Choroid plexus epithelial cell (primary cell): ENCODE results near the gene ADCY2.

Source experiments
- DNase-seq: peaks from one replicate; pipeline ENCODE4 v3.0.0-alpha.2; 2010; ENCODE audit warnings: low read depth
- H3K4me3 ChIP-seq: 2 replicates; pipeline ENCODE4 v1.5.1; 2011; ENCODE audit warnings: low read depth, mild to moderate bottlenecking, control low read depth, low read length, moderate library complexity
- TF ChIP-seq, protein P1 (sequence below): conservative IDR thresholded peaks from 2 replicates; pipeline ENCODE4 v1.5.1; 2011; ENCODE audit warnings: low read depth, mild to moderate bottlenecking, control low read depth, inconsistent platforms, low read length, moderate library complexity

The ADCY2 gene

DNA sequence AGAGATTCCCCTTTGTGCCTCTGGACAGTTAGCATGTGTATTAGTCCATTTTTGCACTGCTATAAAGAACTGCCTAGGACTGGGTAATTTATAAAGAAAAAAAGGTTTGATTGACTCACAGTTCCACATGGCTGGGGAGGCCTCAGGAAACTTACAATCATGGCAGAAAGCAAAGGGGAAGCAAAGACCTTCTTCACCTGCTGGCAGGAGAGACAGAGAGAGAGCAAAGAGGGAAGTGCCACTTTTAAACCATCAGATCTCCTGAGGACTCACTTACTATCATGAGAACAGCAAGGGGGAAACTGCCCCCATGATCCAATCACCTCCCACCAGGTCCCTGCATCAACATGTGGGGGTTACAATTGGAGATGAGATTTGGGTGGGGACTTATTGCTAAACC lies 449.0 kb downstream of the ADCY2 start:
- DNase-seq, result no peak
- no peak overlapping the region for H3K4me3 ChIP-seq
- TF ChIP-seq, protein P1, sequence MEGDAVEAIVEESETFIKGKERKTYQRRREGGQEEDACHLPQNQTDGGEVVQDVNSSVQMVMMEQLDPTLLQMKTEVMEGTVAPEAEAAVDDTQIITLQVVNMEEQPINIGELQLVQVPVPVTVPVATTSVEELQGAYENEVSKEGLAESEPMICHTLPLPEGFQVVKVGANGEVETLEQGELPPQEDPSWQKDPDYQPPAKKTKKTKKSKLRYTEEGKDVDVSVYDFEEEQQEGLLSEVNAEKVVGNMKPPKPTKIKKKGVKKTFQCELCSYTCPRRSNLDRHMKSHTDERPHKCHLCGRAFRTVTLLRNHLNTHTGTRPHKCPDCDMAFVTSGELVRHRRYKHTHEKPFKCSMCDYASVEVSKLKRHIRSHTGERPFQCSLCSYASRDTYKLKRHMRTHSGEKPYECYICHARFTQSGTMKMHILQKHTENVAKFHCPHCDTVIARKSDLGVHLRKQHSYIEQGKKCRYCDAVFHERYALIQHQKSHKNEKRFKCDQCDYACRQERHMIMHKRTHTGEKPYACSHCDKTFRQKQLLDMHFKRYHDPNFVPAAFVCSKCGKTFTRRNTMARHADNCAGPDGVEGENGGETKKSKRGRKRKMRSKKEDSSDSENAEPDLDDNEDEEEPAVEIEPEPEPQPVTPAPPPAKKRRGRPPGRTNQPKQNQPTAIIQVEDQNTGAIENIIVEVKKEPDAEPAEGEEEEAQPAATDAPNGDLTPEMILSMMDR, result no peak

- TF ChIP-seq, protein P1, result no peak
- DNase-seq, result no peak
- H3K4me3 ChIP-seq, result no peak overlapping the region
These were observed 449.6 kb downstream of the ADCY2 start for GRCh38 chr5:7845557-7845956.

GRCh38 chr5:7846327-7846726 lies 450.4 kb downstream of the ADCY2 start:
- H3K4me3 ChIP-seq, result no peak overlapping the region
- TF ChIP-seq, protein P1, result no peak
- DNase-seq, result no peak

DNA sequence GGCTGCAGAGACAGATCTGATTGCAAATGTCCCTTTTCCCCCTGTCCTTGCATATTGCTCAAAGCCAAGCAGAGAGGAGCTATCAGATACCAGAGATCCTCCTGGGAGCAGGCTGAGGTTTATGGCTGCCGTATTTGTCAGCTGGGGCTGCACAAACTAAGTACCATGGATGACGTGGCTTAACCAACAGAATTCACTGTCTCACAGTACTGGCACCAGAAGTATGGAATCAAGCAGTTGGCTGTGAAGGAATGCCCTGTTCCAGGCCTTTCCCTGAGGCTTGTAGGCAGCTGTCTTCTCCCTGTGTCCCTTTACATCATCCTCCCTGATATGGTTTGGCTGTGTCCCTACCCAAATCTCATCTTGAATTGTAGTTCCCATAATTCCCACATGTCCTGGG lies 452.4 kb downstream of the ADCY2 start:
- no peak for DNase-seq
- TF ChIP-seq, protein P1, result no peak
- no peak overlapping the region for H3K4me3 ChIP-seq

GRCh38 chr5:7849681-7850394 lies 453.9 kb downstream of the ADCY2 start:
- TF ChIP-seq, protein P1, result peak; percentile 29
- H3K4me3 ChIP-seq, result peak overlapping the region; percentile 44
- no peak for DNase-seq

- TF ChIP-seq, protein P1, result peak; percentile 63
- peak within 1 kb of the TSS; percentile 65 for H3K4me3 ChIP-seq
- DNase-seq, result peak; percentile 66
These were observed 454.7 kb downstream of the ADCY2 start, which contains the start of gene CFAP90 for GRCh38 chr5:7850395-7851239. Gene CFAP90 (minus strand): TSS chr5:7851133. CDS start chr5:7851021, 112 bp downstream.
